B cell (primary cell): ENCODE results near the gene NR0B2. TPM values are rescaled to one million over a fixed set of nuclear protein-coding genes. Genes with fewer than 3 reads are reported as not detected.

Source experiments
- ATAC-seq: fragments of 200-7000 bp; cut with Tn5 transposase; one replicate; pipeline ENCODE4 v1.10.0; 2021; ENCODE audit warnings: low read depth, mild to moderate bottlenecking, moderate number of reproducible peaks, moderate library complexity
- CTCF ChIA-PET: fragments of 350-600 bp; sonication (Branson Sonifier 250); formaldehyde crosslinking; loops from one replicate; lab custom pipeline; 2021; ENCODE audit warnings: antibody characterized with exemption, inconsistent platforms; lab: Charles Lee
- POLR2A ChIA-PET: fragments of 350-600 bp; sonication (Branson Sonifier 250); formaldehyde crosslinking; loops from one replicate; lab custom pipeline; 2021; ENCODE audit warnings: antibody characterized with exemption; lab: Charles Lee
- DNase-seq: peaks from one replicate; pipeline ENCODE4 v3.0.0; 2013
- H2AFZ ChIP-seq: 2 replicates; pipeline ENCODE4 v1.6.1; 2012; ENCODE audit warnings: mild to moderate bottlenecking, low read depth, low read length; ENCODE audit not compliant: insufficient read depth, poor library complexity, severe bottlenecking
- H3K27ac ChIP-seq, 2 donors: 1 replicate in 1 of 2; 2 replicates in 1 of 2; pipeline ENCODE4 v1.5.1; 2012 to 2013; ENCODE audit warnings: low read length in 2 of 2, mild to moderate bottlenecking in 2 of 2, moderate library complexity in 1 of 2
- H3K27me3 ChIP-seq, 4 experiments: fragments of 200-600 bp in 1 of 4; sonication (generic) in 1 of 4; replicated peaks in 1 of 4; 1 replicate in 2 of 4; 2 replicates in 2 of 4; pipeline versions ENCODE4 v1.6.1 to v1.7.0; 2013 to 2016; ENCODE audit warnings: low read length in 3 of 4, mild to moderate bottlenecking in 2 of 4, mixed read lengths in 1 of 4, moderate library complexity in 1 of 4; ENCODE audit not compliant: insufficient read depth in 4 of 4, control insufficient read depth in 3 of 4; ENCODE audit errors: control extremely low read depth in 1 of 4
- H3K36me3 ChIP-seq, 2 experiments: replicated peaks in 1 of 2; 1 replicate in 1 of 2; 2 replicates in 1 of 2; pipeline versions ENCODE4 v1.6.1 to v1.7.1; 2013; ENCODE audit warnings: low read length in 1 of 2; ENCODE audit not compliant: insufficient read depth in 2 of 2, control insufficient read depth in 1 of 2; ENCODE audit errors: control extremely low read depth in 1 of 2, extremely low read depth in 1 of 2
- H3K4me1 ChIP-seq, 2 donors: fragments of 200-600 bp in 1 of 2; sonication (generic) in 1 of 2; 1 replicate in 1 of 2; 2 replicates in 1 of 2; pipeline versions ENCODE4 v1.5.1 to v1.6.1; 2013 to 2017; ENCODE audit warnings: low read length in 2 of 2; ENCODE audit not compliant: control insufficient read depth in 2 of 2, insufficient read depth in 2 of 2
- H3K4me2 ChIP-seq: replicated peaks from 2 replicates; pipeline ENCODE3; 2012; ENCODE audit warnings: mild to moderate bottlenecking, low read depth, low read length; ENCODE audit not compliant: poor library complexity, severe bottlenecking
- H3K4me3 ChIP-seq, 5 experiments: fragments of 200-600 bp in 1 of 5; sonication (generic) in 1 of 5; 1 replicate in 3 of 5; 2 replicates in 2 of 5; pipeline versions ENCODE4 v1.5.1 to v1.7.0; 2011 to 2016; ENCODE audit warnings: low read length in 4 of 5, mild to moderate bottlenecking in 4 of 5, low read depth in 2 of 5, control low read depth in 1 of 5, moderate library complexity in 1 of 5; ENCODE audit not compliant: insufficient read depth in 1 of 5; ENCODE audit errors: control extremely low read depth in 1 of 5, extremely low read depth in 1 of 5
- H3K79me2 ChIP-seq: fragments of 200-600 bp; sonication (generic); one replicate; pipeline ENCODE4 v1.6.0; 2016; ENCODE audit warnings: low read length; ENCODE audit not compliant: control insufficient read depth, insufficient read depth
- H3K9ac ChIP-seq: fragments of 200-600 bp; sonication (generic); 2 replicates; pipeline ENCODE4 v1.6.1; 2017; ENCODE audit warnings: mild to moderate bottlenecking, low read length, moderate library complexity
- H3K9me3 ChIP-seq, 3 donors: one replicate each; pipeline versions ENCODE4 v1.6.1 to v1.7.1; 2013; ENCODE audit warnings: low read length in 2 of 3; ENCODE audit not compliant: control insufficient read depth in 2 of 3, insufficient read depth in 1 of 3; ENCODE audit errors: control extremely low read depth in 1 of 3
- H4K20me1 ChIP-seq: 2 replicates; pipeline ENCODE4 v1.6.0; 2012; ENCODE audit warnings: mild to moderate bottlenecking, low read length; ENCODE audit not compliant: insufficient read depth, control insufficient read depth, poor library complexity, severe bottlenecking
- H3K27ac Mint-ChIP-seq: one replicate; pipeline ENCODE4 v1.8.0; 2021; ENCODE audit warnings: mixed read lengths
- H3K27me3 Mint-ChIP-seq: one replicate; pipeline ENCODE4 v1.8.0; 2021; ENCODE audit warnings: mixed read lengths
- H3K4me1 Mint-ChIP-seq: one replicate; pipeline ENCODE4 v1.8.0; 2021; ENCODE audit warnings: mixed read lengths
- H3K4me3 Mint-ChIP-seq: one replicate; pipeline ENCODE4 v1.8.0; 2021; ENCODE audit warnings: mixed read lengths
- H3K9me3 Mint-ChIP-seq: one replicate; pipeline ENCODE4 v1.8.0; 2022; ENCODE audit warnings: mixed read lengths; ENCODE audit not compliant: insufficient read depth
- EZH2 ChIP-seq: IDR thresholded peaks from 2 replicates; pipeline ENCODE4 v1.6.1; 2012; ENCODE audit warnings: borderline replicate concordance, low read depth, mild to moderate bottlenecking, moderate library complexity, low read length; ENCODE audit not compliant: insufficient read depth, poor library complexity, severe bottlenecking
- WGBS: methylation state at CpG from one replicate; pipeline ENCODE4 v1.1.5; 2013; ENCODE audit warnings: missing lambda C conversion rate; ENCODE audit not compliant: insufficient coverage; 5-methylcytosine and 5-hydroxymethylcytosine counted together
- intact Hi-C: fragments of 100-400 bp; cut with micrococcal nuclease; formaldehyde crosslinking; loops from one replicate; pipeline ENCODE4 v1.10.0; 2022
- polyA plus RNA-seq: library from polyadenylated mRNA; depleted of rRNA; stranded (reverse); fragments of >200 nt; gene quantifications from 2 replicates; pipeline ENCODE4 v1.2.3, GENCODE V29; 2012
- total RNA-seq, 2 donors: library from RNA; stranded (reverse); fragments of 120-200 nt in 1 of 2; gene quantifications; 1 replicate in 1 of 2; 2 replicates in 1 of 2; pipeline versions ENCODE4 v1.2.3 to v1.2.4, GENCODE V29; 2013 to 2022
- TF ChIP-seq, protein P1 (sequence below): fragments of 200-600 bp; IDR thresholded peaks from one replicate; pipeline ENCODE4 v1.8.0; 2022; ENCODE audit warnings: antibody characterized with exemption, mild to moderate bottlenecking

The NR0B2 gene
- total and polyA plus RNA-seq, 2 donors (not counting 1 experiment from before 2014, with no cell fraction given) = not detected

DNA sequence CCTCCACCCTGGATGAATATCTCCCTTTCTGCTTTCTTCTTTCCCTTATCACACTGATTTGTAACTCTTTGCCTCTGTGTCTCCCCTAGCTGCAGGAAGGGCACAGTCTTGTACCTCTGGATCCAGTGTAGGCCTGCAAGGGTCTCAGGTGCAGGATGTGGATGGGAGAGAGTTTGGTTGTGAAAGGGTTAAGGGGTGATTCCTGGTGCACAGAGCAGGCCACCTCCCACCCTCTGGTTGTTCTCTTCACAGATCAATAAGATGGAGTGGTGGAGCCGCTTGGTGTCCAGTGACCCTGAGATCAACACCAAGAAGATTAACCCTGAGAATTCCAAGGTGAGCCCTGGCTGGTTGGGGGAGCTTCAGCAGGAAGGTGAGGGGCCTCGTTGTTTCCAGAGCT is 31.4 kb upstream of the NR0B2 start:
- no peak overlapping the region for H3K9ac ChIP-seq
- no peak overlapping the region for H3K4me3 ChIP-seq
- H3K4me1 ChIP-seq = no peaks in the 10 kb centered on the region
- H2AFZ ChIP-seq = no peak overlapping the region
- H3K36me3 ChIP-seq = peaks cover 7 to 44% of the 10 kb centered on the region in 2 experiments
- TF ChIP-seq EZH2 = no peak
- TF ChIP-seq, protein P1, sequence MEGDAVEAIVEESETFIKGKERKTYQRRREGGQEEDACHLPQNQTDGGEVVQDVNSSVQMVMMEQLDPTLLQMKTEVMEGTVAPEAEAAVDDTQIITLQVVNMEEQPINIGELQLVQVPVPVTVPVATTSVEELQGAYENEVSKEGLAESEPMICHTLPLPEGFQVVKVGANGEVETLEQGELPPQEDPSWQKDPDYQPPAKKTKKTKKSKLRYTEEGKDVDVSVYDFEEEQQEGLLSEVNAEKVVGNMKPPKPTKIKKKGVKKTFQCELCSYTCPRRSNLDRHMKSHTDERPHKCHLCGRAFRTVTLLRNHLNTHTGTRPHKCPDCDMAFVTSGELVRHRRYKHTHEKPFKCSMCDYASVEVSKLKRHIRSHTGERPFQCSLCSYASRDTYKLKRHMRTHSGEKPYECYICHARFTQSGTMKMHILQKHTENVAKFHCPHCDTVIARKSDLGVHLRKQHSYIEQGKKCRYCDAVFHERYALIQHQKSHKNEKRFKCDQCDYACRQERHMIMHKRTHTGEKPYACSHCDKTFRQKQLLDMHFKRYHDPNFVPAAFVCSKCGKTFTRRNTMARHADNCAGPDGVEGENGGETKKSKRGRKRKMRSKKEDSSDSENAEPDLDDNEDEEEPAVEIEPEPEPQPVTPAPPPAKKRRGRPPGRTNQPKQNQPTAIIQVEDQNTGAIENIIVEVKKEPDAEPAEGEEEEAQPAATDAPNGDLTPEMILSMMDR = no peak
- no peaks in the 10 kb centered on the region for H3K27me3 ChIP-seq
- H3K79me2 ChIP-seq = peaks cover 2% of the 10 kb centered on the region
- POLR2A ChIA-PET = no interaction called here
- intact Hi-C loops = no loop called here
- CTCF ChIA-PET = no interaction called here
- no peaks in the 10 kb centered on the region for H3K27me3 Mint-ChIP-seq
- no peak overlapping the region for H3K4me3 Mint-ChIP-seq
- no peak for ATAC-seq
- H3K9me3 Mint-ChIP-seq = no peaks in the 10 kb centered on the region
- H3K4me2 ChIP-seq = no peak overlapping the region
- H3K9me3 ChIP-seq = no peaks in the 10 kb centered on the region
- no peak overlapping the region for H3K27ac Mint-ChIP-seq
- no peaks in the 10 kb centered on the region for H3K4me1 Mint-ChIP-seq
- 89% methylated on average over 1 of the region's 2 CpGs for WGBS
- DNase-seq = no peak
- no peak overlapping the region for H3K27ac ChIP-seq
- peaks cover 5% of the 10 kb centered on the region for H4K20me1 ChIP-seq

DNA sequence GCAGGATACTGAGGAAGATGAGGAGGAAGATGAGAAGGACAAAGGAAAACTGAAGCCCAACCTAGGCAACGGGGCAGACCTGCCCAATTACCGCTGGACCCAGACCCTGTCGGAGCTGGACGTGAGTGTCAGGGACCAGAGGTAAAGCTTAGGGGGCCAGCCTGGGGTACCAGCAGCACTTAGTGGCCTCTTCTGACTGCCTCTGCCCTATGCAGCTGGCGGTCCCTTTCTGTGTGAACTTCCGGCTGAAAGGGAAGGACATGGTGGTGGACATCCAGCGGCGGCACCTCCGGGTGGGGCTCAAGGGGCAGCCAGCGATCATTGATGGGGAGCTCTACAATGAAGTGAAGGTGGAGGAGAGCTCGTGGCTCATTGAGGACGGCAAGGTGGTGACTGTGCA is 28.9 kb upstream of the NR0B2 start:
- Histone ChIP-seq H3K4me2 (no peak overlapping the region), H3K79me2 (peaks cover 25% of the 10 kb centered on the region), H3K4me1 (no peaks in the 10 kb centered on the region), H4K20me1 (peaks cover 29% of the 10 kb centered on the region), H3K9ac (no peak overlapping the region), H3K4me3 (no peak overlapping the region), H3K27ac (no peak overlapping the region), H3K36me3 (peaks cover 7 to 59% of the 10 kb centered on the region in 2 experiments), H2AFZ (no peak overlapping the region), H3K27me3 (no peaks in the 10 kb centered on the region), H3K9me3 (no peaks in the 10 kb centered on the region)
- TF ChIP-seq EZH2 = no peak
- TF ChIP-seq, protein P1 = no peak
- H3K4me3 Mint-ChIP-seq = no peak overlapping the region
- no peak overlapping the region for H3K27ac Mint-ChIP-seq
- intact Hi-C loops = no loop called here
- no peaks in the 10 kb centered on the region for H3K27me3 Mint-ChIP-seq
- CTCF ChIA-PET = no interaction called here
- no peak for DNase-seq
- H3K4me1 Mint-ChIP-seq = peaks cover 2% of the 10 kb centered on the region
- POLR2A ChIA-PET = no interaction called here
- ATAC-seq = no peak
- H3K9me3 Mint-ChIP-seq = no peaks in the 10 kb centered on the region
- 98% methylated on average over 11 of the region's 12 CpGs for WGBS
